Activated CD8-positive, alpha-beta memory T cell treated with anti-CD3 and anti-CD28 coated beads, Interleukin-2, amount 50 U/mL, for 24 hours (primary cell): ENCODE data around the gene SIAH1.
"Not testable (repeated sequence)": the region's sequence is repeated elsewhere in the genome, so short reads cannot be mapped to it uniquely, and the experiment has no call there.

ENCODE experiments used
- DNase-seq: peaks from one replicate; pipeline ENCODE4 v3.0.0-alpha.2; 2020; ENCODE audit errors: extremely low read depth

The SIAH1 gene

DNA sequence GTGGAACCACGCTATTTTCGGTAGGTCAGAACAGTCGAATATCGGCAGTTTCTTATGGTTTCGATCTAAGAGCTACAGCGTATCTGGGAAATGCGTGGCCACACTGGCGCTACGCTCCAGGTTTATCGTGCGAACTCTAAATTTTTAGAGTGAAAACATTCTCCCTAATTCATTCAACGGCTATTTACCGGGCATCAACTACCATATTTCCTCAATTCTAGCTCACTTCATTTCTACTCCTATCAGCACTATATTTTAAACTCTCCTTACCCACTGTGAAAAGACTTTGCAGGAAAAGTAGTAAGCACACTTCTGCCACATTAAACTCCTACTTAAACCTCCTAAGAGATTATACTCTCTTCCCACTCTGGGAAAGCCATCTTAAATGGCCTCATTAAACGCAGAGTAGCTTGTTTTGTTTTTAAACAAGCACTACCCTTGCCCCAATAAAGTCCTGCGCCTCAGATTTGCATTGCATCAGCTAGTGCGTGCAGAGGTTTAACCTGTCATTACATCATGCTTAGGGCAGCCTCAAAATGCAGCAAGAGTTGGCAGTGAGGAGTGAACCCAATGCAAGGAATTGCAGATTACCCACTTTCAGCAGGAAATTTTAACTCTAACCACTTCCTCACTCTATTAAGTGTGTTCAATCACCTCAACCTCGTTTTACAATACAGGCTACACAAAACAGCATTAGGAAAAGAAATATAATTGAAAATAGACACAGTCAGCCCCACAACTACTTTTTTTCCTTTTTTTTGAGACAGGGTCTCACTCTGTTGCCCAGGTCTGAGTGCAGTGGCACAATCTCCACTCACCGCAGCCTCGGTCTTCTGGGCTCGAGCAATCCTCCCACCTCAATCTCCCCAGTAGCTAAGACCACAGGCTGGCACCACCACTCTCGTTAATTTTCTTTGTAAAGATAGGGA, 18.8 kb downstream of the SIAH1 start:
- DNase-seq = no peak

GRCh38 chr16:48365601-48366164, 19.5 kb downstream of the SIAH1 start:
- DNase-seq = no peak

DNA sequence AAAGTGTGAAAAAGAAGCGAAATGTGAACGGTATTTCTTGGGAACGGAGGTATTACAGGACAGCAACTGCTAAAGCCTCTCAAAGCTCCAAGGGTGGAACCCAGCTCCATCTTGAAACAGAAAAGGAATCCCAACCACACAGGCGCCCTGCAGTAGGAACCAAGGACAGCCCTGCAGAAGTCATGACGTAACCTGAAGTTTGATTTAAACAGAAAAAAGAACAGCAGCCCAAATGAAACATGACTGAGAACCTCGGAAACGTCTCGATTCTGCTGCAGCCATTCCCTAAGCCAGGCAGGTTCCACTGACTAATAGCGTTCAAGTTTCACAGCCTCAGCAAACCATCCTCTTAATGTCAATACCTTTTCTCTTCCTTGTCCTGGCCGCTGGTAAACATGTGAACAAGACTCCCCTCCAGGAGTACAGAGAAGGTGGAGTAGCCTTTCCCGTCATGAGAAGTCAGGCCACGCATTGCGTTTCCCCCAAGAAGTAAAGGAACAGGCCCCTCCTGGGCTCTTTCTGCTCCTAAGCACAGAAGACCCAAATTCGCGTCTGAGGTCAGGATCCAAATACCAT, 20.1 kb downstream of the SIAH1 start:
- no peak for DNase-seq

- no peak for DNase-seq
These were observed 23.6 kb downstream of the SIAH1 start for GRCh38 chr16:48361540-48362144.

GRCh38 chr16:48361012-48361411, 24.2 kb downstream of the SIAH1 start:
- DNase-seq = no peak

DNA sequence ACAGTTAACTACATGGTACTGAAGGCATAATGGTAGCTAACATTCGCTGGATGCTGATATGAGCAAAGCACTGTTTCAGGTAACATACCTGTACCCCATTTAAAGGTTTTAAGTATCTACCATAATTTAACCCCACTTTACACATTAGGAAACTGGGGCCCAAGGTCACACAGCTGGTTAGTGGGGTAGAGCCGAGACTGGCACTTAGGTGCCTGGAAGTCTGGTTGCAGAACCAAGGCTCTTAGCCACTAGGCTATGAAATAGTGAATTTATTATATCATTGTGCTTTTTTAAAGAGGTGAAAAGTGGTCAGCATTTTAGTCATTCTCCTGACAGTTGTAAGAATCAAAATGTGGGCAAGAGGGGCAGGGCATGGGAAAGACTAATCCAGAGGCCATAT, 25.2 kb downstream of the SIAH1 start:
- no peak for DNase-seq

DNA sequence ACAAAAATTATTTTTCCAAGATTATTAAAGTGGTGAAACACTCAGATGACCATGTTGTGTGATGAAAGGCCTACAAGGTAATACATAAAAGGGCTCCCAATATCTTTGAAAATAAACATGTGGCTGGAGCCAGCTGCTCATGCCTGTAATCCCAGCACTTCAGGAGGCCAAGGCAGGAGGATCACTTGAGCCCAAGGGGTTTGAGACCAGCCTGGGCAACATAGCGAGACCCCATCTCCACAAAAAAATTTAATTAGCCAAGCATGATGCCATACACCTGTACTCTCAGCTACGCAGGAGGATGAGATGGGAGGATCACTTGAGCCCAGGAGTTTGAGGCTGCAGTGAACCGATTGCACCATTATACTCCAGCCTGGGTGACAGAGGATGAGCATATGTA, 26.8 kb downstream of the SIAH1 start:
- no peak for DNase-seq

DNA sequence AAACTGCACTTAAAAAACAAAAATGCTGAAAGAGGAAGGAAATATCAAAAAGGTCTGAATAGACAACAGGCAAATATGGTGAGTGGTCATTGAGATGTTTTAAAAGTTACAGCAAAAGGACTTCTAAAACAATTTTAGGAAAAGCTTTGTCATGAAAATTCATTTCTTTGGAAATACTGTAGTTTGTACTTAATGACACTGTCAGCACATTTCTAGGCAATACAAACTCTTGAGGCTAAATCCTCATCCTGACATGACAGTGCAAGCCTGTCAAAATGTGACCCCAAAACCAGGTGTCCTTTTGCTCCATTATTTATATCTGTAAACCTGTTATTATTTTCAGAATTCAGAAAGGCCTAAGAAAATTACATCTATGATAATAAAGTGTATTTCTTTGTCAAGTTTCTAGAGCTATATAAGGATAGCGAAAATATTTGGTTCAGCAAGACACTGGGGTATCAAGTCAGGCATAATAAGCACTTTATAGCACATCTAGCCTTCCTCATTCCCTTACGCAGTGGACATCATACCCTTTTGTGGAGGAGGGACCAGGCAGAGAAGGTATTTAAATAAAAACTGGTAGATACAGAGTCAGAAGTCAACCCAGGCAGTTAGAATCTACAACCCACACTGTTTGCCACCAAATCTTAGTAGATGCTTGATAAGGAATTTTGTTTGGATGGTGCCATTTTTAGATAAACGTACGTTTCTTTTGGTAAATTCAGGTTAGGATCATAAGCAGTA, 28.4 kb downstream of the SIAH1 start:
- no peak for DNase-seq

DNA sequence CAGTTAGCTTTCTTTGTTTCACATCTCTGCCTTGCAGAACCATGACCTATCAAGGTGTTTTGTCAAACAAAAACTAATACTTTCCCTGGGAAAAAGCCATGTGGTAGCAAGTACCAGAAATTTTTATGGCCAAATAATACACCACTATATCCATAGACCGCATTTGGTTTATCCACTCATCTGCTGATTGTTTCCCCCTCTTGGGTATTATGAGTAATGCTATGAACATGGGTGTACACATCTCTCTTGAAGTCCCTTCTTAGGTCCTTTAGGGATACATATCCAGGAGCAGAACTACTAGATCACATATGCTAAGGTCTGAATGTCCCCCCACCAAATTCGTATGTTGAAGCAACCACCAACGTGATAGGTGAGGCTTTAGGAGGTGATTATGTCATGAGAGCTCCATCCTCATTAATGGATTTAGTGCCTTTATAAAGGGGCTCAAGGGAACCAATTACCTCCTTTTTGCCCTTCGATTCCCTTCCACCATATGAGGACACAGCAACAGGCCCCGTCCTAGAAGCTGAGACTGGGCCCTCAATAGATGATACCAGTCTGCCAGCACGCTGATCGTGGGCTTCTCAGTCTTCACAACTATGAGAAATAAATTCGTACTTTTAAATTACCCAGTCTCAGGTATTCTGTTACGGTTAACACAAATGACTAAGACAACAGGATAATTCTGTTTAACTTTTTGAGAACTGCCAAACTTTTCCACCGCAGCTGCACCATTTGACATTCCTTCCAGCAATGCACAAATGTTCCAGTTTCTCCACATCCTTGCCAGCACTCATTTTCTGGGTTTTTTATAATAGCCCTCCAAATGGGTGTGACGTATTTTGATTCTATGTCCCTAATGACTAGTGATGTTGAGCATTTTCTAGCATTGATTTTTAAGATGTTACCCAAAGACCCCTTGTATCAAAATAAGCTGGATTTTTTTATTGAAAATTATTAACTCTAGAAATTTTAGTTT, 30.0 kb downstream of the SIAH1 start:
- no peak for DNase-seq

- not testable (repeated sequence) for DNase-seq
These were observed 30.8 kb downstream of the SIAH1 start for GRCh38 chr16:48354385-48354784.

GRCh38 chr16:48353565-48354163, 31.5 kb downstream of the SIAH1 start:
- peak; percentile 13 for DNase-seq

DNA sequence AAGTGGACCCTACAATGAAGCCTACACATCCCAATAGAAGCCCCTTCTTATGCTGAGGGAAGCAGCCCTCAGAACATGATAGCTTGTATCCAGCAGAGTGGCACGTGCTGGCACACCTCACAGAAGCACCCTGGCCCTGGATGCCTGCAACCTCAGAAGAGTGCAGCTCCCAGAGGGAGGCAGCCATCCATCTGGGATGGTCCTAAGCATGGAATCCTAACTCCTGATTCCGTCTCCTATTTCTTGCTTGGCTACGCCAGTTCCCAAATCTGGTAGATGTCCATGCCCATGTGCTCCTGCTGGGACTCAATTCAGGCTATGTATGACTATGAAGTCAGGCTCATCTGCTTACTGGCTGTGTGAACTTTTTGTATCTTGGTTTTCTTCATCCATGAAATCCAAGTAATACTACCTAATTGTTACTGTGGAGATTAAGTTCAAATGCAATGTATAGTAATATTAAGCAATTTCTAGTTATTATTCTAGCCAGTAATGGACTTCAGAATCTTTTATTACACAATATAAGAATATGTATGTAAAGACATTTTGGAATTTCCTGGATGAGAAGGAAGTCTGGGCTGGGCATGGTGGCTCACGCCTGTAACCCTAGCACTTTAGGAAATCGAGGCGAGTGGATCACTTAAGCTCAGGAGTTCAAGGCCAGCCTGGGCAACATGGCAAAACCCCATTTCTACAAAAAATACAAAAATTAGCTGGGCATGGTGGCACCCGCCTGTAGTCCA, 32.4 kb downstream of the SIAH1 start:
- DNase-seq = no peak

GRCh38 chr16:48350736-48351135, 34.5 kb downstream of the SIAH1 start:
- DNase-seq = no peak

- DNase-seq = no peak
These were observed 37.2 kb downstream of the SIAH1 start for GRCh38 chr16:48347980-48348379.

DNA sequence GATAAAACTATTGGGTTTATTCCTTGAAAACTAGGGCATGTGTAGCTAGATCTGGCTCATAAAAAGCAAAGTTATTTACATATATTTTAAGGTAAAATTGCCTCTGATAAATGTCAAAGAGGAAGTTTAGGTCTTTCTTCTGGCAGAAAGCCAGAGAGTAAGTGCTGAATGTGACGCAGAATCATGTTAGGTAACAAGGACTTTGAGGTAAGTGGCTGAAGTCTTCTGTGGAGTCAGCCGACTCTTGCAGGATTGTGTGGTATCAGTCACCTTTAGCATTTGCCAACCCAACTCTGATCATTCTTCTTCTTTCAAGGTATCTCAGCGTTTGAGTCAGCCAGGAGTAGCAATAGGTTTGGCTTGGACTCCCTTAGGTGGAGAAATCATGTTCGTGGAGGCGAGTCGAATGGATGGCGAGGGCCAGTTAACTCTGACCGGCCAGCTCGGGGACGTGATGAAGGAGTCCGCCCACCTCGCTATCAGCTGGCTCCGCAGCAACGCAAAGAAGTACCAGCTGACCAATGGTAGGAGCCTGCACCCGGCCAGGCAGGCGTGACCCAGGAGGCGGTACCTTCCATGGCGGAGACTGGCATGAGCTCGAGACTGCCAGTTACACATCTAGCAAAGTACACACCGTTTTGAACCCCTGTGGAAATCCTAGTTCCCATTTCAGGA, 37.9 kb downstream of the SIAH1 start:
- DNase-seq = no peak

GRCh38 chr16:48342591-48342990, 42.6 kb downstream of the SIAH1 start:
- DNase-seq = no peak

GRCh38 chr16:48340054-48340453, 45.2 kb downstream of the SIAH1 start:
- no peak for DNase-seq

GRCh38 chr16:48335961-48336360, 49.3 kb downstream of the SIAH1 start:
- DNase-seq = no peak

GRCh38 chr16:48334325-48334724, 50.9 kb downstream of the SIAH1 start:
- no peak for DNase-seq
